ENCODE data around the gene NAB1.

Gene NAB1

DNA sequence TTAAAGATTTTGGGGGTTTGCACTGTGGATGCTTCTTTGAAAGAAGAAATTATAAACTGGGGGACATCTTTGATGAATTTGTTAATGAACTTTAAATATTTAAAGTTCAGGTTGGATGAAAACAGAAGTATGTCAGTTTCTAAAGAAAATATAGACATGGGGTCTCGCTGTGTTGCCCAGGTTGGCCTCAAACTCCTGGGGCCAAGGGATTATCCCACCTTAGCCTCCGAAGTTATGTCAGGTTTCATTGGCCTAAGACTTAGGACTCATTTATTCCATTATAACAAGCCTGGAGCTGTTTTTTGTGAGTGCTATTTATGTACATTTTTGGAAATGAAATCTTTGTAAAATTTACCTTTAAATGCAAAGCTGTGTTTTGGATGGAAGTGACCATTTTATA is 2.5 kb downstream of the NAB1 start:
- H3K4me3 ChIP-seq (ENCODE audit: low read depth, low read length), result no peak overlapping the region
- TF ChIP-seq, protein P1, sequence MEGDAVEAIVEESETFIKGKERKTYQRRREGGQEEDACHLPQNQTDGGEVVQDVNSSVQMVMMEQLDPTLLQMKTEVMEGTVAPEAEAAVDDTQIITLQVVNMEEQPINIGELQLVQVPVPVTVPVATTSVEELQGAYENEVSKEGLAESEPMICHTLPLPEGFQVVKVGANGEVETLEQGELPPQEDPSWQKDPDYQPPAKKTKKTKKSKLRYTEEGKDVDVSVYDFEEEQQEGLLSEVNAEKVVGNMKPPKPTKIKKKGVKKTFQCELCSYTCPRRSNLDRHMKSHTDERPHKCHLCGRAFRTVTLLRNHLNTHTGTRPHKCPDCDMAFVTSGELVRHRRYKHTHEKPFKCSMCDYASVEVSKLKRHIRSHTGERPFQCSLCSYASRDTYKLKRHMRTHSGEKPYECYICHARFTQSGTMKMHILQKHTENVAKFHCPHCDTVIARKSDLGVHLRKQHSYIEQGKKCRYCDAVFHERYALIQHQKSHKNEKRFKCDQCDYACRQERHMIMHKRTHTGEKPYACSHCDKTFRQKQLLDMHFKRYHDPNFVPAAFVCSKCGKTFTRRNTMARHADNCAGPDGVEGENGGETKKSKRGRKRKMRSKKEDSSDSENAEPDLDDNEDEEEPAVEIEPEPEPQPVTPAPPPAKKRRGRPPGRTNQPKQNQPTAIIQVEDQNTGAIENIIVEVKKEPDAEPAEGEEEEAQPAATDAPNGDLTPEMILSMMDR (IDR thresholded peaks at IDR 0.05; ENCODE audit: low read depth, low read length, missing control alignments), result no peak
- no peak for DNase-seq (ENCODE audit: low read depth)
- in situ Hi-C loops (cut with HindIII; ENCODE audit: low sequenced_read_pairs), result no loop called here

DNA sequence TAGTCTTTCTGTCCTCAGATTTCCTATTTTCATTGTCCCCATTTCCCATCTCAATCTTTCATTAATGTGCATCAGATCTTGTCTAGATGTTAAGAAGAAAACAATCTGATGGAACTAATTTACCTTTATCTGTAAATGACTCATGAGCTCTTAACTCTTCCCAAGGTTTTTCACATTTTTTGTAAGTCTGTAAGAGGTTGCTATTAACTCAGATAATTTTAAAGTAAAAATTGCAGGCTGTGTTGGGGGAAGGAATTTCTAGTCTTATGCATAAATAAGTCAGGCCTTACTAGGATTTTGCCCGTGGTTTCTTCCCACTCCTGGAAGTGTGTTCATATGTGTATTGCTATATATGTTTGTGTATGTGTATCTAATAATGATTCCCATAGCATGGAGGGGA is 4.3 kb downstream of the NAB1 start:
- no peak overlapping the region for H3K4me3 ChIP-seq (ENCODE audit: low read depth, low read length)
- TF ChIP-seq, protein P1 (IDR thresholded peaks at IDR 0.05; ENCODE audit: low read depth, low read length, missing control alignments), result no peak
- DNase-seq (ENCODE audit: low read depth), result no peak
- in situ Hi-C loops (cut with HindIII; ENCODE audit: low sequenced_read_pairs), result no loop called here

DNA sequence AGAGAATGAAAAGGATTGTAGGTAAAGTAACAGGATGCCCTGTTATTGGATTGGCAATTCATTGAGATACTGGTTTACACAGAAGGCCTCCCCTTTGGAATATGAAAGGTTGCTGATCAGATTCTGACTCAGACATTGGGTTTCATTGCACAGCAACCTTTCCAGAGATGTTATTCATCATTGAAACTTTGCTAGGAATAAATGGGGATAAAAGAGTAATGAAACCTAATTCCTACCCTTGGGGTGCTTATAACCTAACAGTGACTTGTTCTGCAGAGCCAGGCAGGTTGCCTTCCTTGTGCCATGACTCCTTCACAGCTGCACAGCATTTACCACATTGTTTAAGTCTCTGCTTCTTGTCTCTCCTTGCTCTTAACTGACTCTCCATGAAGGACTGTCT is 5.0 kb downstream of the NAB1 start:
- TF ChIP-seq, protein P1 (IDR thresholded peaks at IDR 0.05; ENCODE audit: low read depth, low read length, missing control alignments), result no peak
- no peak for DNase-seq (ENCODE audit: low read depth)
- in situ Hi-C loops (cut with HindIII; ENCODE audit: low sequenced_read_pairs), result no loop called here
- no peak overlapping the region for H3K4me3 ChIP-seq (ENCODE audit: low read depth, low read length)

DNA sequence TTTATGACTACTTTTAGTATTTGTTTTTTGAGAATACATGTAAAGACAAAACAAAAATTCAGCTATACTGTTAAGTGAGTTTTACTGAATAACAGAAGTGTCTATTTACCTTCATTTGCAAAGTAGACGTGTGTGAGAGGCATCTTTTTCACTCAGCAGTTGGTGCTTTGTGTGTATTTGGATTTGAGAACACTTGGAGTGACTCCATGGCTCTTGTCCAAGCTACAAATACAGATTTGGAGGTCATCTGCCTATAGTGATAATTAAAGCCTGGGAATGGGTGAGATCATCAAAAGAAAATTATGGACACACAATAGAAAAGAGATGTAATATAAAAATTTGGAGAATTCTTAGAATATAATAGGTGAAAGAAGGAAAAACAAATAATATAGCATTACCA is 6.2 kb downstream of the NAB1 start:
- in situ Hi-C loops (cut with HindIII; ENCODE audit: low sequenced_read_pairs), result no loop called here
- DNase-seq (ENCODE audit: low read depth), result no peak
- TF ChIP-seq, protein P1 (IDR thresholded peaks at IDR 0.05; ENCODE audit: low read depth, low read length, missing control alignments), result no peak
- H3K4me3 ChIP-seq (ENCODE audit: low read depth, low read length), result no peak overlapping the region

DNA sequence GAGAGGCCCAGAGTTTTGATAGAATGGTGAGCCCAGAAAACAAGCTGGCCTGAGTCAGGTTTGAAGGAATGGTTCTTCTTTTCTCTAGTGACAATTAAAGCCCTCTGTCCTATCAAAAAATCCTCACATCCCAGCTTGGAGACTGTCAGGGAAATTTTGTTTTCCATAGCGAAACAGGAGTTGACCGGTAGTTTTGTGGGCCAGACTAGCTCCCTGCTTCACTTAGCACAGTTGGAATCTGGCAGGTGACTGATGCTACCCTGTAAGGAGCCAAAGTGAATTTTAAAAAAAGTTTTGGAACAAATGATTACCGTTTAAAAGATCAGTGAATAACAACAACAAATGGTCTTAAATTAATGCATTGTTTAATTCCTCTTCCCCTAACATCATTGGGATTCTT is 6.7 kb downstream of the NAB1 start:
- DNase-seq (ENCODE audit: low read depth), result no peak
- in situ Hi-C loops (cut with HindIII; ENCODE audit: low sequenced_read_pairs), result no loop called here
- TF ChIP-seq, protein P1 (IDR thresholded peaks at IDR 0.05; ENCODE audit: low read depth, low read length, missing control alignments), result no peak
- H3K4me3 ChIP-seq (ENCODE audit: low read depth, low read length), result no peak overlapping the region

DNA sequence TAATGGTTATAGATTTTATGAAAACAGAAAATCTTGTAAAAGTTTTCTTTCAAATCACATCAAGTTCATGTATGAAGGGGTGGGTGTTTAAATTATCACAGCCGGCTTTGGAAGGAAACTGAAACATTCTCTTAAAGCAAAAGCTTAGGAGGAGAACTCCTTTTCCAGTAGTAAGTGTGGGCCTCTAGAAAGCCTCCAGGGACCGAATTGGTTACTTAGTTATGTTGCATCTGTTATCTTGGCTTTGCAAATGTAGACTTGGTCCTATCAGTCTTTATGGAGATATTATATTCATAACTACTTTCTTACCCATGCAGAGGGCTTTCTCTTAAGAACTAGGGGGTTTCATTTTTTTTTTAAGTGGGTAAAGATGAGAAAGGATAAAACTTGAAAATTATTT is 7.4 kb downstream of the NAB1 start:
- no peak overlapping the region for H3K4me3 ChIP-seq (ENCODE audit: low read depth, low read length)
- in situ Hi-C loops (cut with HindIII; ENCODE audit: low sequenced_read_pairs), result no loop called here
- no peak for DNase-seq (ENCODE audit: low read depth)
- TF ChIP-seq, protein P1 (IDR thresholded peaks at IDR 0.05; ENCODE audit: low read depth, low read length, missing control alignments), result no peak
